NCI-H510A treated with DMSO at 0.1 percent for 48 hours (cell line): ENCODE results near the gene SSH2.
"Not testable (repeated sequence)": the region's sequence is repeated elsewhere in the genome, so short reads cannot be mapped to it uniquely, and the experiment has no call there.

ENCODE experiments used
- DNase-seq: peaks from one replicate; lab custom pipeline; 2025; lab: John Stamatoyannopoulos, UW

SSH2 gene, protein sequence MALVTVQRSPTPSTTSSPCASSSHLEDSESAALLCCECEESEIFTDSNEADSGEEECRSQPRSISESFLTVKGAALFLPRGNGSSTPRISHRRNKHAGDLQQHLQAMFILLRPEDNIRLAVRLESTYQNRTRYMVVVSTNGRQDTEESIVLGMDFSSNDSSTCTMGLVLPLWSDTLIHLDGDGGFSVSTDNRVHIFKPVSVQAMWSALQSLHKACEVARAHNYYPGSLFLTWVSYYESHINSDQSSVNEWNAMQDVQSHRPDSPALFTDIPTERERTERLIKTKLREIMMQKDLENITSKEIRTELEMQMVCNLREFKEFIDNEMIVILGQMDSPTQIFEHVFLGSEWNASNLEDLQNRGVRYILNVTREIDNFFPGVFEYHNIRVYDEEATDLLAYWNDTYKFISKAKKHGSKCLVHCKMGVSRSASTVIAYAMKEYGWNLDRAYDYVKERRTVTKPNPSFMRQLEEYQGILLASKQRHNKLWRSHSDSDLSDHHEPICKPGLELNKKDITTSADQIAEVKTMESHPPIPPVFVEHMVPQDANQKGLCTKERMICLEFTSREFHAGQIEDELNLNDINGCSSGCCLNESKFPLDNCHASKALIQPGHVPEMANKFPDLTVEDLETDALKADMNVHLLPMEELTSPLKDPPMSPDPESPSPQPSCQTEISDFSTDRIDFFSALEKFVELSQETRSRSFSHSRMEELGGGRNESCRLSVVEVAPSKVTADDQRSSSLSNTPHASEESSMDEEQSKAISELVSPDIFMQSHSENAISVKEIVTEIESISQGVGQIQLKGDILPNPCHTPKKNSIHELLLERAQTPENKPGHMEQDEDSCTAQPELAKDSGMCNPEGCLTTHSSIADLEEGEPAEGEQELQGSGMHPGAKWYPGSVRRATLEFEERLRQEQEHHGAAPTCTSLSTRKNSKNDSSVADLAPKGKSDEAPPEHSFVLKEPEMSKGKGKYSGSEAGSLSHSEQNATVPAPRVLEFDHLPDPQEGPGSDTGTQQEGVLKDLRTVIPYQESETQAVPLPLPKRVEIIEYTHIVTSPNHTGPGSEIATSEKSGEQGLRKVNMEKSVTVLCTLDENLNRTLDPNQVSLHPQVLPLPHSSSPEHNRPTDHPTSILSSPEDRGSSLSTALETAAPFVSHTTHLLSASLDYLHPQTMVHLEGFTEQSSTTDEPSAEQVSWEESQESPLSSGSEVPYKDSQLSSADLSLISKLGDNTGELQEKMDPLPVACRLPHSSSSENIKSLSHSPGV (N-terminal part only)

GRCh38 chr17:29929533-29930408 lies at the start of gene SSH2:
Gene SSH2, minus strand, starts transcription at chr17:29930228. Its CDS starts 228 bp downstream, at chr17:29930000.
- DNase-seq, result peak; percentile 94

DNA sequence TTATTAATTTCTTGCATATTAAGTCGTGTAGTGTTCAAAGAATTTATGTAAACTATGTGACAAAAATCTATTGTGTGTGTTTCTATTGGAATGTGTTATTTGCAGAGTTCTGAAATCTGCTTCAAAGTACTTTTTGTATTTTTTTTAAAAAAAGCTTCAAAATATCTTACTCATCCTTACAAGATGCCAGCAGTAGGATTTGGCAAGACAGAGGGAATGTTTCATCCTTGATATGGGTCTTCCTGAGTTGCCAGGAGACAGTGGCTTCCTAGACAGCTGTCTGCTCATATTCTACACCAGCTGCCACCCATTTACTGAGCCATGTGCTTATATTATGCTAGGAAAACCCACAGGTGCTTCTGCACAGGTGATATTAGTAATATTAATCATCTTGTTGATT lies 47.8 kb upstream of the SSH2 start:
- no peak for DNase-seq

DNA sequence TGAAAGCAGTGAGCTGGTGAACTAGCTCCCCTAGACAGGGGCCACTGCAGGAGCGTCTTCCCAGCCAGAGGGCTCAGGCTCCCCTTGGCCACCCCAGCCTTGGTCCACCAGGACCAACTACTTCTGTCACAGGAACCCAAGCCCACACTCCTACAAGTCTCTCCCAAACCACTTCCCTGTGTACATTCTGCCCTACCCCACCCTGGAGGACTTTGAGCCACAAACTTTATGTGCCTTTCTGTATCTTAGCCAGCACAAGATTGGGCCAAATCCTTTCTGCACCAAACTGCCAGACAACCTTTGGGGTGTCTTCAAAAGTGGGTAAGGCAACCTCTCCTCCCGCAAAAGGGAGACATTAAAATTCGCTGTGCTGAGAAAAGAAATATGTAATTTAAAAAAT lies 43.0 kb upstream of the SSH2 start:
- no peak for DNase-seq

GRCh38 chr17:29972277-29972676 lies 42.2 kb upstream of the SSH2 start:
- peak; percentile 62 for DNase-seq

GRCh38 chr17:29968271-29968670 lies 38.2 kb upstream of the SSH2 start:
- no peak for DNase-seq

GRCh38 chr17:29962656-29963055 lies 32.6 kb upstream of the SSH2 start:
- no peak for DNase-seq

GRCh38 chr17:29959658-29960337 lies 29.8 kb upstream of the SSH2 start:
- DNase-seq, result no peak

GRCh38 chr17:29958947-29959657 lies 29.1 kb upstream of the SSH2 start:
- DNase-seq, result no peak

- DNase-seq, result not testable (repeated sequence)
These were observed 27.5 kb upstream of the SSH2 start for GRCh38 chr17:29957488-29957887.

- no peak for DNase-seq
These were observed 26.2 kb upstream of the SSH2 start for GRCh38 chr17:29956225-29956624.

- no peak for DNase-seq
These were observed 24.4 kb upstream of the SSH2 start for GRCh38 chr17:29954405-29954804.

DNA sequence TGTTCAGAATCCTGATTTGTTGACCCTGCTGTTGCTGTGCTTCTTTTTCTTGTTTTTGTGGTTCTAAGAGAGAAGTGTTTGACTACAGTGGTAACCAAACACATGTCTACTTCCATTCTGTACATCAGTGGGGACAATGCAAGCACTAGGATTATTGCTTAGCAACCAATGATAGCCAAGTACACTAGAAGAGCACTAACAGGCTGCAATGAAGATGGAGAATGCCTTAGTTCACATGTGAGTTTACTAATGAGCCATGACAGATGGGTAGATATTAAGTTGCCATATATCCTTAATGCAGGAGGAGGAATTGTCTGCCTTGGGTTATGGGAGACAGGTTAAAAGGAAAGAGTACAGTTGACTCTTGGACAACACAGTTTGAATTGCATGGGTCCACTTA lies 19.7 kb upstream of the SSH2 start:
- DNase-seq, result peak; percentile 92

DNA sequence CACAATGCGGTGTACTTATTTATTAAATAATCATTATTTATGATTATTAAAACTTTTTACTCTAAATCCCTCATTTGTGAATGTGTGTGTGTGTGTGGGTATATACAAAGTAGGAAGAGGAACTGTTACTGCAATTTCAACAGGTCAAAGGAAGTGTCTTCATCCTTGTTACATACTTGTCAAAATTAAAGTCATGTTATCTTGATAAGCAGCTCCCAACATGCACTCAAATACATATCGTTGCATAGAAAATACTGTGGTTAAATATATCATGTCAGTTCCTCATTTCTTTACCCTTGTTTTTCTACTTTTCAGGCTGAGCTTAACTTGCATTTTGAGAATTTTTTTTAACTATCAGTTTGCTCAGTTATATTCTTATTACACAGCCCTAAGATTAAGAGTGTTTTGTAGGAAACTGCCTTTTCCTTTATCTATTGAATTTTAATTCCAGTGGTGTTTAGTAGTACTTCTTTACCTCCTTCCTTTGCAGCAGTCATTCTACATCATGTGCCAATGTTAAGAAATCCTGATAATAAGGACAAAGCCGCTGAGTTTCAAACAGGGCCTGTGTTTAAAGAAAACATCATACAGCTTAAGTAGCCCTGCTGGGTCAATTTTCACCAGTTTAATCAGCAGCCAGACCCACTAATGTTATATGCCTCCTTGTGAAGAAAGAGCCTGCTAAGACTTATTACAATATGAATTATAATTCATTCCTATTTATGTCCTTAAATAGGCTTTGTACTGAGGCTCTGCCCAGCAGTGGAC lies 18.6 kb upstream of the SSH2 start:
- no peak for DNase-seq

- no peak for DNase-seq
These were observed 15.3 kb upstream of the SSH2 start for GRCh38 chr17:29945281-29945680.

DNA sequence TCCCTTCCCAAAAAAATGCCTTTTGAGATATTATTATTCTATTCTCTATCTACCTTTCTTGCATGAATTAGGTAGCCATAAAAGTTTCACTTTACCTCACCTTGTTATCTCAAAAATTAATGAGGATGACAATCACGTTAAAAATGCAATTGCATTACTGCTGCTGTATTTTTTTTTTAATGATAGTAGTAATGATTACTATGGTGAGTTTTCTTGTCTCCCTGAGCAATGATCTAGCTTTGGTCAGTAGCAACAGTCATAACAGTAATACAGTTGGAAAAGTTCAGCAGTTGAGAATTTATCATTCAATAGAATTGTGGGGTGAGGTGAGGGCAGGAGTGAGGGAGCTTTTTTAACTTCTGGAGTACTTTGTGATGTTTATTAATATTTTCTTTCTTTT lies 11.3 kb upstream of the SSH2 start, which contains the start of gene EFCAB5:
Gene EFCAB5 (plus strand): TSS at position 301 of the 400 bp plus-strand sequence. CDS start 163 bp downstream, outside the sequence.
- no peak for DNase-seq

- DNase-seq, result no peak
These were observed 6.7 kb upstream of the SSH2 start for GRCh38 chr17:29936724-29937123.

DNA sequence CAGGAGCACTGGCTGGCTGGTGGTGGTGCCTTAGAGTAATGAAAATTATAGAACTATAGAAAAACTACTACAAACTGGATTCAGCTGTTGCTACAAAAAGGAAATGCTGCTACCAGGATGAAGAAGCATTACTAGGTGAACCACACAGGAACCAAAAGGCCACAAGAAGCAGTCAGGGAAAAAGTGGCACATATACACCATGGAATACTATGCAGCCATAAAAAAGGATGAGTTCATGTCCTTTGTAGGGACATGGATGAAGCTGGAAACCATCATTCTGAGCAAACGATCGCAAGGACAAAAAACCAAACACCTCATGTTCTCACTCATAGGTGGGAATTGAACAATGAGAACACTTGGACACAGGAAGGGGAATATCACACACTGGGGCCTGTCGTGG lies 5.9 kb upstream of the SSH2 start:
- DNase-seq, result not testable (repeated sequence)

- peak; percentile 55 for DNase-seq
These were observed 3.4 kb upstream of the SSH2 start for GRCh38 chr17:29933379-29933778.
